Measurements from ENCODE around the gene UFSP2. TPM values are rescaled to one million over a fixed set of nuclear protein-coding genes. Genes with fewer than 3 reads are reported as not detected.

UFSP2 gene
- total and polyA plus RNA-seq, 2 experiments from 2014 or later: 29.0 to 53.0 TPM

GRCh38 chr4:185381288-185382196 is 44.2 kb downstream of the UFSP2 start (continued):
- TF ChIP-seq EZH2phosphoT487 (IDR thresholded peaks at IDR 0.05; ENCODE audit: unreplicated experiment): no peak
- TF ChIP-seq POLR2AphosphoS5 (IDR thresholded peaks at IDR 0.05; ENCODE audit: low read depth): no peak
- TF ChIP-seq ZNF331 (CRISPR knock-in tag; IDR thresholded peaks at IDR 0.05; ENCODE audit: low read depth): no peak
- TF ChIP-seq EZH2 (IDR thresholded peaks at IDR 0.05; ENCODE audit: low read depth, unreplicated experiment): no peak
- TF ChIP-seq REST (IDR thresholded peaks at IDR 0.05; ENCODE audit: unreplicated experiment): no peak

GRCh38 chr4:185380320-185380719 is 45.4 kb downstream of the UFSP2 start:
- H3K36me3 Mint-ChIP-seq (ENCODE audit: low read depth): peaks cover 10% of the 10 kb centered on the region
- peaks cover 9% of the 10 kb centered on the region; the same call in 2 of the 3 replicates for H3K9me3 Mint-ChIP-seq
- Histone ChIP-seq H3K4me2 (no peak overlapping the region), H3K79me2 (replicated peaks; ENCODE audit: insufficient read depth) (no peaks in the 10 kb centered on the region), H3K4me3 (no peak overlapping the region), H3K27ac (ENCODE audit: low read depth) (no peak overlapping the region), H3K4me1 (ENCODE audit: insufficient read depth) (0 out of 2 replicates have a peak, but pooled peaks cover 3% of the 10 kb centered on the region), H3K9me2 (ENCODE audit: insufficient read depth) (no peaks in the 10 kb centered on the region), H3K36me3 (ENCODE audit: insufficient read depth) (no peaks in the 10 kb centered on the region), H4K20me1 (replicated peaks; ENCODE audit: insufficient read depth) (no peaks in the 10 kb centered on the region), H2AFZ (no peak overlapping the region), H3F3A (replicated peaks; ENCODE audit: low read depth) (no peaks in the 10 kb centered on the region), H3K27me3 (ENCODE audit: insufficient read depth) (no peaks in the 10 kb centered on the region)
- ATAC-seq: no peak
- H3K4me3 Mint-ChIP-seq: no peak overlapping the region
- no peaks in the 10 kb centered on the region for H3K27me3 Mint-ChIP-seq (ENCODE audit: insufficient read depth, low read depth, poor library complexity)
- DNase-seq (ENCODE audit: low spot score): no peak
- no peak overlapping the region for H3K27ac Mint-ChIP-seq
- H3K4me1 Mint-ChIP-seq: 0 out of 3 replicates have a peak, but pooled peaks cover 5% of the 10 kb centered on the region
- TF ChIP-seq ZNF331 (CRISPR knock-in tag; IDR thresholded peaks at IDR 0.05; ENCODE audit: low read depth): no peak
- no peak for TF ChIP-seq NANOG (IDR thresholded peaks at IDR 0.05; ENCODE audit: borderline replicate concordance)
- TF ChIP-seq CREB1 (CRISPR knock-in tag; IDR thresholded peaks at IDR 0.05; ENCODE audit: low read depth): no peak
- TF ChIP-seq ZNF114 (CRISPR knock-in tag; IDR thresholded peaks at IDR 0.05): no peak
- no peak for TF ChIP-seq ZNF462 (CRISPR knock-in tag; IDR thresholded peaks at IDR 0.05)
- TF ChIP-seq JUNB (IDR thresholded peaks at IDR 0.05; ENCODE audit: unreplicated experiment): no peak
- no peak for TF ChIP-seq STAT1 (IDR thresholded peaks at IDR 0.05; ENCODE audit: unreplicated experiment)
- no peak for TF ChIP-seq EZH2phosphoT487 (IDR thresholded peaks at IDR 0.05; ENCODE audit: unreplicated experiment)
- no peak for TF ChIP-seq CTCF (conservative IDR thresholded peaks at IDR 0.05; ENCODE audit: low read depth in 2 of 2)
